Suppressor macrophage (primary cell): ENCODE data around the gene RCN2.

Experiments used
- DNase-seq, 4 experiments: peaks; one replicate each; pipeline ENCODE4 v3.0.0-alpha.2; 2020 to 2022

The RCN2 gene

GRCh38 chr15:76994971-76995945 is 63.7 kb downstream of the RCN2 start, which contains the start of gene PSTPIP1:
PSTPIP1 (plus strand) TSS chr15:76995126; CDS start chr15:76995574, 448 bp downstream.
- peak; percentile 65 to 78 (median 74) for DNase-seq

- DNase-seq: peak in 1 of 4 experiments; percentile 2
Observed at GRCh38 chr15:76996076-76996525, 64.6 kb downstream of the RCN2 start.

- peak in 3 of 4 experiments; percentile 53 to 71 (median 61) for DNase-seq
Observed at GRCh38 chr15:76996526-76997401, 65.2 kb downstream of the RCN2 start.

- peak in 1 of 4 experiments; percentile 2 for DNase-seq
Observed at GRCh38 chr15:76998663-76999285, 67.2 kb downstream of the RCN2 start.

- peak in 2 of 4 experiments; percentile 61 to 66 for DNase-seq
Observed at GRCh38 chr15:76999996-77000395, 68.4 kb downstream of the RCN2 start.

GRCh38 chr15:77001351-77001750 is 69.8 kb downstream of the RCN2 start:
- peak in 1 of 4 experiments; percentile 5 for DNase-seq

- peak in 1 of 4 experiments; percentile 1 for DNase-seq
Observed at GRCh38 chr15:77001966-77002365, 70.4 kb downstream of the RCN2 start.

- peak in 1 of 4 experiments; percentile 5 for DNase-seq
Observed at GRCh38 chr15:77002436-77002835, 70.9 kb downstream of the RCN2 start.

GRCh38 chr15:77002954-77003912 is 71.7 kb downstream of the RCN2 start:
- peak; percentile 94 to 98 (median 96) for DNase-seq
